HG03280 (cell line): ENCODE measurements around the gene SLC33A1.
"Not testable (repeated sequence)": the region's sequence is repeated elsewhere in the genome, so short reads cannot be mapped to it uniquely, and the experiment has no call there.

Experiments
- ATAC-seq: cut with Tn5 transposase; IDR thresholded peaks from one replicate; pipeline ENCODE4 v1.9.1; 2021; ENCODE audit warnings: mild to moderate bottlenecking, moderate library complexity; ENCODE audit not compliant: unreplicated experiment

The SLC33A1 gene

DNA sequence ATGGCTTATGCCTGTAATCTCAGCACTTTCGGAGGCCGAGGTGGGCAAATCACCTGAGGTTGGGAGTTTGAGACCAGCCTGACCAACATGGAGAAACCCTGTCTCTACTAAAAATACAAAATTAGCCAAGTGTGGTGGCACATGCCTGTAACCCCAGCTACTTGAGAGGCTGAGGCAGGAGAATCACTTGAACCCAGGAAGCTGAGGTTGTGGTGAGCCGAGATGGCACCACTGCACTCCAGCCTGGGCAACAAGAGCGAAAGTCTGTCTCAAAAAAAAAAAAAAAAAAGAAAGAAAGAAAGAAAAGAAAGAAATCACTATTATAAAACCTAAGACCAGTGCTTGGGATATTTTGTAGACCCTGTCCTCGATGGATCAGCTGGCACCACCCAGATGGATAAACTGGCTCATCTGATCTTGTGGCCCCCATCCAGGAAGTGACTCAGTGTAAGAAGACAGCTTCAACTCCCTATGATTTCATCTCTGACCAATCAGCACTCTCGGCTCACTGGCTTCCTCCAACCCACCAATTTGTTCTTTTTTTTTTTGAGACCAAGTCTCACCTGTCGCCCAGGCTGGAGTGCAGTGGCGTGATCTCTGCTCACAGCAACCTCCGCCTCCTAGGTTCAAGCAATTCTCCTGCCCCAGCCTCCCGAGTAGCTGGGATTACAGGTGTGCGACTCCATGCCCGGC lies 8.2 kb upstream of the SLC33A1 start:
- not testable (repeated sequence) for ATAC-seq

- no peak for ATAC-seq
Observed at GRCh38 chr3:155861476-155862183, 7.4 kb upstream of the SLC33A1 start.

DNA sequence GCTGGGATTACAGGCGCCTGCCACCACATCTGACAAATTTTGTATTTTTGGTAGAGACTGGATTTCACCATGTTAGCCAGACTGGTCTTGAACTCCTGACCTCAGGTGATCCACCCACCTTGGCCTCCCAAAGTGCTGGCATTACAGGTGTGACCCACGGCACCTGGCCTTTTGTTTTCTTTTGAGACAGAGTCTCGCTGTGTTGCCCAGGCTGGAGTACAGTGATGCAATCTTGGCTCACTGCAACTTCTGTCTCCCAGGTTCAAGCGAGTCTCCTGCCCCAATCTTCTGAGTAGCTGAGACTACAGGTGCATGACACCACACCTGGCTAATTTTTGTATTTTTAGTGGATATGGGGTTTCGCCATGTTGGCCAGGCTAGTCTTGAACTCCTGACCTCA lies 6.2 kb upstream of the SLC33A1 start:
- not testable (repeated sequence) for ATAC-seq

DNA sequence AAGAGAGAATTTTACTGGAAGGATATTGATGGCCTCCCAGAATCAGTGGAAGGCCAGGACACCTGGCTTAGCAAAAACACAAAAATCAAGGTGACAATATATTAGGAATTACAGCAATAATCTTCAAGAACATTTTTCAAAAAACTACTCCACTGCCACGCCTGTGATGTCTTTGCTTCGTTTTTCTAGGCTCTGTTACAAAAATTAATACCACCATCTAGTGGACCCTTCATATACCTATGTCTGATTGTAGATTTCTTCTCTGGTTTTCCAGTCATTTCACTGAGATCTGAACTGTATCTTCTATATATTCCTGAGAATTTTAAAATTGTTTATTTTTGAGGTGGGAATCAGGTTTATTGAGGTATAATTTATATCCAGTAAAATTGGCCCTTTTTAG lies 5.6 kb upstream of the SLC33A1 start:
- peak; percentile 47 for ATAC-seq

GRCh38 chr3:155853214-155854140 lies 750 bp downstream of the SLC33A1 start:
- peak; percentile 12 for ATAC-seq

GRCh38 chr3:155852341-155852740 lies 1.9 kb downstream of the SLC33A1 start:
- ATAC-seq, result no peak

- ATAC-seq, result not testable (repeated sequence)
Observed at GRCh38 chr3:155849404-155849803, 4.8 kb downstream of the SLC33A1 start.

- no peak for ATAC-seq
Observed at GRCh38 chr3:155847993-155848392, 6.2 kb downstream of the SLC33A1 start.

GRCh38 chr3:155846119-155846518 lies 8.1 kb downstream of the SLC33A1 start:
- ATAC-seq, result no peak

GRCh38 chr3:155843569-155843968 lies 10.7 kb downstream of the SLC33A1 start:
- ATAC-seq, result no peak

DNA sequence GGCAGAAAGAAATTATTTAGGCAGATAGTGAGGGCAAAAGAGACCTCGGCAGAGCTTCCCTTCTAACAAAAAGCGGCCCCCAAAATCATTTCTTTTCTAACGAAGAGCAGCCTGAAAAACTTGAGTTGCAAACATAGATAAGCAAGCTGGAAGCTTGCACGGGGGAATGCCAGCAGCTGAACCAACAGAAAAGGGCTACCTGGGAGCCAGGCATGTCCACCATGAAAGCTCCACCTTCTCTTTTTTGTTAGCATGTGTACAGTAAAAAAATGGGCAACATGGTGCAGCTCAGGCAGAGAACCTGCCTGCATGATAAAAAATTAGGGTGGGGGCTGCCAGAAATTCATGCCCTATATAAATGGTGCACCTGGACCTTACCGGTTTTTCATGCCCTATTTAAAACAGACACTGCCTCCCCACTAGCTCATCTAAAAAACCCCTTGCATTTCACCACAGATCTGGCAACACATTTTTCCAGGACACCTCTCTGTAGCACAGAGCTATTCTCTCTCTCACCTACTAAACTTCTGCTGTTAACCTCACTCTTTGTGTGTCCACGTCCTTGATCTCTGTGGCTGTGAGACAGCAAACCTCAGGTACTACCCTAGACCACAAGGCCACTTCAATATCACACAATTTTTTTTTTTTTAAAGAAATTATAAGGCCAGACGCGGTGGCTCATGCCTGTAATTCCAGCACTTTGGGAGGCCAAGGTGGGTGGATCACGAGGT lies 18.7 kb downstream of the SLC33A1 start:
- no peak for ATAC-seq

DNA sequence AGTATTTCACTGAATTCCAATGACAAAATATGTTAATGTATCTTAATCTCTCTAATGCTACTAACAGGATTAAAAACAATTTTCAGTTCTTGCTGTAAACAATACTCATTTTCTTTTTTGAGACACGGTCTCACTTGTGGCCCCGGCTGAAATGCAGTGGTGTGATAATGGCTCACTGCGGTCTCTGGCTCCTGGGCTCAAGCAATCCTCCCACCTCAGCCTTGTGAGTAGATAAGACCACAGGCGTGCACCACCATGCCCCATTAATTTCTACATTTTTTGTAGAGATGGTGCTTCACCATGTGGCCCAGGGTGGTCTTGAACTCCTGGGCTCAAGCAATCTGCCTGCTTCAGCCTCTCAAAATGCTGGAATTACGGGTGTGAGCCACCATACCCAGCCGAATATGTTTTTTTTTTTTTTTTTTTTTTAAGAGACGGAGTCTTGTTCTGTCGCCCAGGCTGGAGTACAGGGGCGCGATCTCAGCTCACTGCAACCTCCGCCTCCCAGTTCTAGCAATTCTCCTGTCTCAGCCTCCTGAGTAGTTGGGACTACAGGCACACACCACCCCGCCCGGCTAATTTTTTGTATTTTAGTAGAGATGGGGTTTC lies 25.6 kb downstream of the SLC33A1 start:
- not testable (repeated sequence) for ATAC-seq

DNA sequence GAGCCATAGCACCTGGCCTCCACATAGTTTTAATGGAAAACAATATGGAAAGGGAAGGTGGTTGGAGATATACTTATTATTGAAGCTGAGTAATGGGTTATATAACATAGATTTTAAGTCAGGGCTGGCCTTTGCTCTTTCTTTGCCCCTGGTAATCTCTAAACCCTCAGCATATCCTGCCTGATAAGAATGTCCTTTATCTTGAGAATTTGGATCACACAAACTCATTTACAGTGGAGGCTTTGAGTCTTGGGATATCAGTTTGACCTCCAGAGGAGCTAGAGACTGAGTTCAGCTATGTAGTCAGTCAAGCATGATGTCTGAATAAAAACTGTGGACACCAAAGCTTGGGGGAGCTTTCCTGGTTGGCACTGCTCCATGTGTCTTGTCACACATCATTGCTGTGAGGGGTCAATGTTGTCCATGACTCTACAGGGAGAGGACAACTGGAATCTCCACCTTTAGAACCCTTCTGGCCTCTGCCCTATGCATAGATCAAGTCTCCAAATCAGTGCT lies 39.1 kb downstream of the SLC33A1 start:
- ATAC-seq, result no peak

DNA sequence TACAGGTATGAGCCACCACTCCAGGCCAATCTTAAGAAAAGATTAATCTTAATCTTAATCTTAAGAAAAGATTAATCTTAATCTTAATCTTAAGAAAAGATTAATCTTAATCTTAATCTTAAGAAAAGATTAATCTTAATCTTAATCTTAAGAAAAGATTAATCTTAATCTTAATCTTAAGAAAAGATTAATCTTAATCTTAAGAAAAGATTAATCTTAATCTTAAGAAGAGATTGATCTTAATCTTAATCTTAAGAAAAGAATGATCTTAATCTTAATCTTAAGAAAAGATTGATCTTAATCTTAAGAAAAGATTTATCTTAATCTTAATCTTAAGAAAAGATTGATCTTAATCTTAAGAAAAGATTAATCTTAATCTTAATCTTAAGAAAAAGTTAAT lies 41.0 kb downstream of the SLC33A1 start:
- ATAC-seq, result not testable (repeated sequence)

GRCh38 chr3:155809181-155809580 lies 45.0 kb downstream of the SLC33A1 start:
- no peak for ATAC-seq

DNA sequence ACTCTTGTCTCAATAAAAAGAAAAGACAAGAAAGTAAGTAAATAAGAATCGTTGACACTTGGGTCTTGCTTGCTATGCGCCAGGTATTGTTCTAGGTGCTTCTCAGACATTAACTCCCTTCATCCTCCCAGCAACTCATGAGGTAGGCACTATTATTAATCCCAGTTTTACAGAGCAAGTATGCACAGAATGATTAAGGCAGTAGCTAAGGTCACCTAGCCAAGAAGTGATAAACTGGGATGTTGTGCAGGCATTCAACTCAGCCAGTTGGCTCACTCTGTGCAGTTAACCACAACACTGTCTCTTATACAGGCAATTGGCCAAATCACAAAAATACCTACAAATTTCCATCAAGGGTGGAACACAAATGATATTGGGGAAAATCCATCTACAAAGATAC lies 46.4 kb downstream of the SLC33A1 start:
- no peak for ATAC-seq

- ATAC-seq, result peak; percentile 96
Observed at GRCh38 chr3:155805802-155806618, 48.2 kb downstream of the SLC33A1 start, which contains the start of gene C3orf33. Gene C3orf33, minus strand, starts transcription at chr3:155806278. Its CDS starts 26 bp downstream, at chr3:155806252.

DNA sequence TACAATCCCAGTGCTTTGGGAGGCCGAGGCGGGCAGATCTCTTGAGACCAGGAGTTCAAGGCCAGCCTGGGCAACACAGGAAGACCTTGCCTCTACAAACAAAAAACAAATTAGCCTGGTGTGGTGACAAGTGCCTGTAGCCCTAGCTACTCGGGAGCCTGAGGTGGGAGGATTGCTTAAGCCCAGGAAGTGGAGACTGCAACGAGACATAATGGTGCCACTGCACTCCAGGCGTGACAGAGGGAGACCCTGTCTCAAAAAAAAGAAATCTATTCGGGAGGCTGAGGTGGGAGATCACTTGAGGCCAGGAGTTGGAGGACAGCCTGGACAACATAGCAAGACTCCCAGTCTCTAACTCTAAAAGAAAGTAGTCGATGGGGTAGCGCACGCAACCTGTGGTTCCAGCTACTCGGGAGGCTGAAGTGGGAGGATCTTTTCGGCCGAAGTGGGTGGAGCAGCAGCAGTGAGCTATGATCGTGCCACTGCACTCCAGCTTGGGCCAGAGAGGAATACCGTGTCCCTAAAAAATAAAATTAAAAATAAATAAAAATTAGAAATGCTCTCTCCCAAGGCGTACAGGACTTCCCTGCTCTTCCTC lies 48.9 kb downstream of the SLC33A1 start:
- peak; percentile 50 for ATAC-seq

- no peak for ATAC-seq
Observed at GRCh38 chr3:155804323-155804722, 49.9 kb downstream of the SLC33A1 start.
